ENCODE data around the gene LCP1.

LCP1 gene

DNA sequence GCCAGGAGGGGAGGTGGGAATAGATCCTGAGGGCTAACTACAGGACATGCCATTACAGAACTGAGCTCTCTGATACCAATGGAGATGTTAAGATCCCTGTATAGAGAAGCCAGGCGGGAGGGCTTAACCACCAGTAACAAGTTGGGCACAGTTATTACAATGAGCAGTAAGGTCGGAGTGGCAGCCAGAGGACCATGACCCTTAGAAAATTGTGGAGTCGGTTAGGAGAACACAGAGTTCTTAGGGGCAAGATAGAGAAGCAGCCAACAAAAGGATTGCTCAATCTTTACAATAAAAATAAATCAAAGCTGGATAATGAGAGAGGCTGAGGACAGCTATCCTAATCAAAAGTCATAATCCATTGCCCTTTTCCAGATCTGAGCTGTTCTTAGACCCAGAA, 87.5 kb downstream of the LCP1 start:
- no peak for DNase-seq

DNA sequence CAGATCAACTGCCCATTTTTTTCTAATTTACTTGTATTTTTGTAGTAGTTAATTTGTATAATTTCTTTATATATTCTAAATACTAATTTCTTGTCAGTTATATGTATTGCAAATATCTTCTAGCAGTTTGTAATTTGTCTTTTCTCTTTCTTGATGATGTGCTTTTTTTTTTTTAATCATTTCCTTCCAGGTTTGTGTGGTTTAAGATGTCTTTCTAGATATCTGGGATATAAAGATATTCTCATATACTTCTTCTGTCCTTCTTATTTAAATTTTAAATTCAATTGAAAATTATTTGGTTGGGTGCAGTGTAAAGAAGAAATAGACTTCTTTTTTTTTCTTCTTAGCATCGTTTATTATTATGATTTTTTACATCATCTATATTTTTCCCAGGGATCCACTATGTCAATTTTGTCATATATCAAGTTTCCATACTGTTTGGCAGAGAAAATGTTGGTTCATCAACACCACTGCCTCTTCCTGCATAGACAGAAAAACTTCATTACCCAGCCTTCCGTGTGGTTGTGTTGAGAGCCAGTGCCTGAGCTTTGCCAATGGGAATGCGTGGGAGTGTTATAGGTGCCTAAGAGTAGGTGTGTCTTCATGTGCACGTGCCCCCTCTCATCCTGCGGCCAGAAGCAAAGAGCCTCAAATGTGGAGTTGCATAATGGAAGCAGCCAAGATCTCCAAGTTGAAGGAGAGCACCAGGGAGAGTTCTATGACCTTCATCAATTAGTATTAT, 93.0 kb downstream of the LCP1 start:
- no peak for DNase-seq

DNA sequence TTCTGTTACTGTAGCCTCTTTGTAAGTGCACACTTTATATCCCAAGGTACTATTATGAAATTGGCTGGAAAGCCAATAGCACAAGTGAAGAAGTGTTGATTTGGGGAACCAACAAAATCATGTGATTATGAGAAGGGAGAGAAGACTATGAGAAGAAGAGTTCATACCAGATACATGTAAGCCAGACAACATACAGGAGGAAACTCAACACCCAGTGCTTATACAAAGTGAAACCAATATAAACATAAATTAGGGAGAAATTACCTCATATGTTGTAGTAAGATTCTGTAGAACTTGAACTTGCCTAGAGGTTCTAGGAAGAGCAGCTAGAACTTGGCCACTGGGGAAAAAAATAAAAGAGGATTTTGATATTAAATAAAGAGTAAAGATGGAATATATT, 94.5 kb downstream of the LCP1 start:
- DNase-seq = no peak

DNA sequence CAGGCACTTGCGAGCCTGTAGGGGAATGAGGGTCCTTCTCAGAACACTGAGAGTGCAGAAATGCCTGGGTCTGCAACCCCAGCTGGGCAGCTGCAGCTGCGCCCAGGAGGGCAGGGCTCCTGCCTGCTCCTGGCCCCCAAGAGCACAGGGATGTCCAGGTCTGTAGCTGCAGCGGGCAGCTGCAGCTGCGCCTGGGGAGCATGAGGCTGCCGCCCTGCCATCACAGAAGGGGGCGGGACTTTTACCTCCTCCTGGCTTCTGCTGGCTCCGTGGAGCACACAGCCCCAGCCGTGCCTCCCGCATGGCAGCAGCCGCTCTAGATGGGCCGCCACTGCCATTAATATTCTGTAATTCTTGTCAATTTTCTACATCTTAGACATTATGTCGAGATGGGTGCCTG, 95.0 kb downstream of the LCP1 start:
- no peak for DNase-seq

DNA sequence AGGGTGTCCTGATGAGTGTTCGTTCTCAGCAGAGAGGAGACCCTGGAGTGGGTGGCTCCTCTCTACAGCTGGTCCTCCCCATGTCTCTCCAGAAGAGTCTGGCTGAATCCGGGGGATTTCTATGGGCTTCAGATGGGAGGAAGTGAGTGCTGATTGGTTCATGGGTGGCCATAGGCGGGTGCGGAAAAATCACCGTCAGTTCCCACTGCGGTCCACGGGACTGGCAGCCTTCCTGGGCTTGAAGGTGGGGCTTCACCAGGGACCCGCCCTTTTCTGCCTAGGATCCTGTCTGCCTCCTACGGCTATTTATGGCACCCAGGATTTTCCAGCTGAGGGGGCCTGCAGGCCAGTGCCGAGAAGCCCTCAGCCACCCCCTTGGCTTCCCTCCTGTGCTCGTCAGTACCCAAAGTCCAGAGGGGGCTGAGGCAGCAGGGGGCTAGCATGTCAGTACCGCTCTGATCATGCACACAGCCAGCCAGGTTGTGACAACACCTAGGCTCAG, 95.5 kb downstream of the LCP1 start:
- no peak for DNase-seq

DNA sequence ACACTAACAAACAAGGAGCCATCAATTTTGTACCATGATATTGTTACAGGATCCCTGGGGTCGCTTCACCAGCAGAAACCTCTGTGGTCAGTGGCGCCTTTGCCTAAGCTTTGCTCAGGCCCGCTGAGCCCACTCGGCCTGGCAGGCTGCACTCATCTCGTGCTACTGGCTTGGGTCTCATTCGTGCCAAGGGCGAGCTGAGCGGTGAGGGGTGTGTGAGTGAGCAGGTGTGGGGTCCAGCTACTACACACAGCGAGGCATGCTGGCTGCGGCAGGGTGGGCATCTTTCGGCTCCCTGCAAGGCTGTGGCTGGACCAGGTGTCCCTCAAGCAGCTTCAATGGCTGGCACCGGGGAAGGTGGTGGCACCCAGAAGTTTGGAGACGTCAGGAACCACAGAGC, 96.2 kb downstream of the LCP1 start:
- DNase-seq = no peak

DNA sequence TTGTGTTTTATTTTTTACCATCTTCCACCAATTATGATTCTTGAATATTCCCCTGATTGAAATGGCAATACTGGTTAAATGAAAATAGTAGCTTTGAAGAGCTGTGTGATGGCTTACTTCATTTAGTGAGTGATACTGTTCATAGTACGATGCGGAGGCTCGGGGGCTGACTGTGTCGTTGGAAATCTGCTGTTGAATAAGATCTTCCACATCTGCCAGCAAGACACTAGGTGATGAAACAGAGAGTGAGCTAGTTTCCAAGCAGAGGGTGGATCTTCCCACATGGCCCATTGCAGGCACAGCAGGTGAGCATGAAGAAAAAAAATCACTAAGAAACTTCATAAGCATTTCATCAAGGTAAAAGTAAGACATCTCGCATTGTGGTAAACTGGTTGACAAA, 99.7 kb downstream of the LCP1 start:
- no peak for DNase-seq

DNA sequence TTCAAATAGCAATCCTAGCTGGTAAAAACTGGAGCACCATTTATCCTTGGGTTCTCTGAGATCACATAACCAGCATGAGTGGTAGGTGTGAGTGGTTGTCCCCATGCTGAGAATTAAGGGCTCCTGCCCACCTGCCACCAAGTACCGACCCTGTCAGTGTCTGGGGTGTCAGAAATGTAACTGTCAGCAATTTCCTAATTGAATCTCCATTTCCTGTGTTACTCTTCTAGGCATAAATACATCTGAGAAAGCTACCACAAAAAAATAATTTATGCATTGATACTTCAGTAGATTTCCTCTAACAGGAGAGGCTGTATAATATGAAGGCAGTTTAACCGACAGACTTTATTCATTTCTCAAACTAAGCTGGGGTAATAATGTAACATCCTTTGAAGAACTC, 102.2 kb downstream of the LCP1 start:
- DNase-seq = no peak

DNA sequence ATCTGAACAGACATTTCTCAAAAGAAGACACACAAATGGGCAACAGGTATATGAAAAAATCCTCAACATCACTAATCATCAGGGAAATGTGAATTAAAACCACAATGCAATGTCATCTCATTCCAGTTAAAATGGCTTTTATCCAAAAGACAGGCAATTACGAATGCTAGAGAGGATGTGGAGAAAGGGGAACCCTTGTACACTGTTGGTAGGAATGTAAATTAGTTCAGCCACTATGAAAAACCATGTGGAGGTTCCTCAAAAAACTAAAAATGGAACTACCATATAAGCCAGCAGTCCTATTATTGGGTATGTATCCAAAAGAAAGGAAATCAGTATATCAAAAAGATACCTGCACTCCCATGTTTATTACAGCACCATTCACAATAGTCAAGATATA, 104.7 kb downstream of the LCP1 start:
- DNase-seq = no peak

DNA sequence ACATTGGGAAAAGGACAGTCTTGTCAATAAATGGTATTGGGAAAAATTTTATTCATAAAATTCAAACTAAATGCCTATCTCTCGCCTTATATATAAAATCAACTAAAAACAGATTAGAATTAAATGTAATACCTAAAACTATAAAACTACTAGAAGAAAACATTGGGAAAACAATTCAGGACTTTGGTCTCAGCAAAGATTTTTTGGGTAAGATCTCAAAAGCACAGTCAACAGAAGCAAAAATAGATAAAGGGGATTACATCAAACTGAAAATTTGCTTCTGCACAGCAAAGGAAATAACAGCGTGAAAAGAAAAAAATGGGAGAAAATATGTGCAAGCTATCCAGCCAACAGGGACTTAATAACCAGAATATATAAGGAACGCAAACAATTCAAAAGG, 105.2 kb downstream of the LCP1 start:
- DNase-seq = no peak
